DND-41 (cell line): ENCODE results near the gene CRIP3.

Experiments
- ATAC-seq: fragments of 200-7000 bp; cut with Tn5 transposase; 3 replicates; pipeline ENCODE4 v1.9.1; 2021; ENCODE audit warnings: low read depth; ENCODE audit not compliant: insufficient read depth
- DNase-seq: peaks from one replicate; pipeline ENCODE4 v3.0.0-alpha.2; 2020
- H2AFZ ChIP-seq: 2 replicates; pipeline ENCODE4 v1.6.0; 2012; ENCODE audit warnings: low read depth, low read length
- H3K27ac ChIP-seq: 2 replicates; pipeline ENCODE4 v1.5.1; 2012; ENCODE audit warnings: low read length, inconsistent platforms
- H3K27me3 ChIP-seq: fragments of 200-600 bp; sonication (generic); 2 replicates; pipeline ENCODE4 v1.6.0; 2012; ENCODE audit warnings: low read length, mild to moderate bottlenecking, inconsistent platforms; ENCODE audit not compliant: insufficient read depth, poor library complexity
- H3K36me3 ChIP-seq: 2 replicates; pipeline ENCODE4 v1.5.1; 2012; ENCODE audit warnings: low read length, inconsistent platforms; ENCODE audit not compliant: insufficient read depth
- H3K4me1 ChIP-seq: 2 replicates; pipeline ENCODE4 v1.5.1; 2012; ENCODE audit warnings: mild to moderate bottlenecking, low read length; ENCODE audit not compliant: insufficient read depth
- H3K4me2 ChIP-seq: 2 replicates; pipeline ENCODE4 v1.6.0; 2012; ENCODE audit warnings: mild to moderate bottlenecking, moderate library complexity, low read length, inconsistent platforms; ENCODE audit not compliant: insufficient read depth
- H3K4me3 ChIP-seq, 2 experiments: fragments of 200-600 bp in 1 of 2; shearing (Covaris generic) in 1 of 2; 2 replicates each; pipeline ENCODE4 v1.5.1; 2012 to 2016; ENCODE audit warnings: inconsistent platforms in 2 of 2, low read length in 2 of 2, mild to moderate bottlenecking in 2 of 2, low read depth in 1 of 2, moderate library complexity in 1 of 2
- H3K79me2 ChIP-seq: 2 replicates; pipeline ENCODE4 v1.6.0; 2012; ENCODE audit warnings: low read length, inconsistent platforms; ENCODE audit not compliant: insufficient read depth
- H3K9ac ChIP-seq: 2 replicates; pipeline ENCODE4 v1.6.0; 2012; ENCODE audit warnings: low read depth, mild to moderate bottlenecking, inconsistent platforms, low read length, moderate library complexity
- H3K9me3 ChIP-seq: 2 replicates; pipeline ENCODE4 v1.5.1; 2012; ENCODE audit warnings: low read length, moderate library complexity, mild to moderate bottlenecking, inconsistent platforms; ENCODE audit not compliant: insufficient read depth, severe bottlenecking
- H4K20me1 ChIP-seq: 2 replicates; pipeline ENCODE4 v1.6.0; 2012; ENCODE audit warnings: low read length; ENCODE audit not compliant: insufficient read depth
- CTCF ChIP-seq: IDR thresholded peaks from 2 replicates; pipeline ENCODE4 v1.5.1; 2012; ENCODE audit warnings: borderline replicate concordance, low read length, moderate library complexity, mild to moderate bottlenecking; ENCODE audit not compliant: poor library complexity, severe bottlenecking; ENCODE audit errors: extremely low read depth
- EZH2 ChIP-seq: IDR thresholded peaks from 3 replicates; pipeline ENCODE4 v1.6.1; 2012; ENCODE audit warnings: borderline replicate concordance, low read depth, mild to moderate bottlenecking, moderate library complexity, low read length, inconsistent platforms; ENCODE audit not compliant: severe bottlenecking

Gene CRIP3

GRCh38 chr6:43282060-43282459 is 26.6 kb downstream of the CRIP3 start:
- no peak overlapping the region for H2AFZ ChIP-seq
- no peaks in the 10 kb centered on the region for H4K20me1 ChIP-seq
- H3K36me3 ChIP-seq: no peaks in the 10 kb centered on the region
- no peak for TF ChIP-seq CTCF
- TF ChIP-seq EZH2: no peak
- no peak for DNase-seq
- H3K4me3 ChIP-seq: no peak overlapping the region
- ATAC-seq: no peak
- no peak overlapping the region for H3K9ac ChIP-seq
- no peak overlapping the region for H3K27ac ChIP-seq
- H3K4me1 ChIP-seq: no peaks in the 10 kb centered on the region
- H3K9me3 ChIP-seq: no peaks in the 10 kb centered on the region
- no peak overlapping the region for H3K4me2 ChIP-seq
- peaks cover 7% of the 10 kb centered on the region for H3K27me3 ChIP-seq
- H3K79me2 ChIP-seq: no peaks in the 10 kb centered on the region

- no peak overlapping the region for H2AFZ ChIP-seq
Measured at GRCh38 chr6:43280234-43280633, 28.4 kb downstream of the CRIP3 start.

GRCh38 chr6:43278524-43279078 is 30.0 kb downstream of the CRIP3 start:
- H3K4me3 ChIP-seq: no peak overlapping the region
- no peak overlapping the region for H3K9ac ChIP-seq
- DNase-seq: no peak

More at GRCh38 chr6:43280234-43280633, 28.4 kb downstream of the CRIP3 start:
- no peak overlapping the region for H3K9ac ChIP-seq
- H3K27ac ChIP-seq: no peak overlapping the region
- no peaks in the 10 kb centered on the region for H3K79me2 ChIP-seq
- DNase-seq: no peak
- no peak for ATAC-seq
- H3K9me3 ChIP-seq: no peaks in the 10 kb centered on the region
- H3K4me3 ChIP-seq: no peak overlapping the region
- no peaks in the 10 kb centered on the region for H3K36me3 ChIP-seq
- H3K4me1 ChIP-seq: no peaks in the 10 kb centered on the region
- no peak for TF ChIP-seq CTCF
- TF ChIP-seq EZH2: no peak
- H3K4me2 ChIP-seq: no peak overlapping the region
- H4K20me1 ChIP-seq: no peaks in the 10 kb centered on the region
- H3K27me3 ChIP-seq: peaks cover 11% of the 10 kb centered on the region

More at GRCh38 chr6:43278524-43279078, 30.0 kb downstream of the CRIP3 start:
- H3K4me1 ChIP-seq: no peaks in the 10 kb centered on the region
- H3K9me3 ChIP-seq: no peaks in the 10 kb centered on the region
- H3K79me2 ChIP-seq: no peaks in the 10 kb centered on the region
- H4K20me1 ChIP-seq: no peaks in the 10 kb centered on the region
- no peak overlapping the region for H3K4me2 ChIP-seq
- TF ChIP-seq CTCF (no peak), EZH2 (no peak)
- H3K36me3 ChIP-seq: no peaks in the 10 kb centered on the region
- H2AFZ ChIP-seq: no peak overlapping the region
- no peak overlapping the region for H3K27ac ChIP-seq
- H3K27me3 ChIP-seq: peaks cover 11% of the 10 kb centered on the region
- ATAC-seq: no peak
